ENCODE data around the gene UGT2B11. TPM values are rescaled to one million over a fixed set of nuclear protein-coding genes. Genes with fewer than 3 reads are reported as not detected.
"Not testable (repeated sequence)": the region's sequence is repeated elsewhere in the genome, so short reads cannot be mapped to it uniquely, and the experiment has no call there.

The UGT2B11 gene
- polyA plus RNA-seq, 1 donor from 2014 or later, result 0.10 TPM

DNA sequence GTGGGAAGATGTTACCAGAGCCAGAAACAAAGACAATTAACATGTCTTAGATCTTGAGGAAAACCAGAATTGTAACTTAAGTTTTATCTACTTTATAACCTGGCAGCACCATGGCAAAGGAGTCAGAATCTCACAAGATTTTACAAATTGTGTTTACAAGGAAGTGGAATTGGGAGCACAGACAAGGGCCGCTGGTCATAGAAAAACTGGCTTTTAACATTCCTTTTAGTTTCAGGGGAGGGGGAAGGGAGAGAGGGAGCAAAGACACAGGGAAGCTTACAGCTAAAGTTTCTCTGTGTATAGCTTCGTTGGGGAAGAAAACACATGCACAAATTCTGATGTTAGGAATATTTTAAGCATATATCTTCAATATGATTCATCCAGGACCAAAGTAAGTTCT lies 10.3 kb upstream of the UGT2B11 start:
- Histone ChIP-seq H3K4me3 (ENCODE audit: low read length) (no peak overlapping the region), H3K27ac (ENCODE audit: low read length) (no peak overlapping the region), H3K9me3 (ENCODE audit: low read length) (no peaks in the 10 kb centered on the region), H4K20me1 (ENCODE audit: insufficient read depth) (no peaks in the 10 kb centered on the region), H3K9me2 (ENCODE audit: insufficient read depth, low read length) (no peaks in the 10 kb centered on the region), H3K79me2 (replicated peaks; ENCODE audit: insufficient read depth, low read length) (no peaks in the 10 kb centered on the region), H3K36me3 (ENCODE audit: insufficient read depth, low read length) (no peaks in the 10 kb centered on the region), H3K27me3 (ENCODE audit: insufficient read depth, low read depth, low read length) (no peaks in the 10 kb centered on the region), H3F3A (ENCODE audit: insufficient read depth, low read length, poor library complexity, severe bottlenecking) (no peaks in the 10 kb centered on the region), H3K4me2 (ENCODE audit: low read length) (no peak overlapping the region), H2AFZ (ENCODE audit: low read depth, low read length) (no peak overlapping the region), H3K9ac (ENCODE audit: low read length) (no peak overlapping the region)
- TF ChIP-seq SMC3 (conservative IDR thresholded peaks at IDR 0.05; ENCODE audit: poor library complexity), result no peak
- no peak for TF ChIP-seq MXI1 (conservative IDR thresholded peaks at IDR 0.05; ENCODE audit: poor library complexity, severe bottlenecking)
- TF ChIP-seq RAD21 (conservative IDR thresholded peaks at IDR 0.05), result no peak
- TF ChIP-seq EZH2 (IDR thresholded peaks at IDR 0.05; ENCODE audit: borderline replicate concordance, insufficient read depth, low read length, poor library complexity, severe bottlenecking), result no peak
- TF ChIP-seq, protein P1, sequence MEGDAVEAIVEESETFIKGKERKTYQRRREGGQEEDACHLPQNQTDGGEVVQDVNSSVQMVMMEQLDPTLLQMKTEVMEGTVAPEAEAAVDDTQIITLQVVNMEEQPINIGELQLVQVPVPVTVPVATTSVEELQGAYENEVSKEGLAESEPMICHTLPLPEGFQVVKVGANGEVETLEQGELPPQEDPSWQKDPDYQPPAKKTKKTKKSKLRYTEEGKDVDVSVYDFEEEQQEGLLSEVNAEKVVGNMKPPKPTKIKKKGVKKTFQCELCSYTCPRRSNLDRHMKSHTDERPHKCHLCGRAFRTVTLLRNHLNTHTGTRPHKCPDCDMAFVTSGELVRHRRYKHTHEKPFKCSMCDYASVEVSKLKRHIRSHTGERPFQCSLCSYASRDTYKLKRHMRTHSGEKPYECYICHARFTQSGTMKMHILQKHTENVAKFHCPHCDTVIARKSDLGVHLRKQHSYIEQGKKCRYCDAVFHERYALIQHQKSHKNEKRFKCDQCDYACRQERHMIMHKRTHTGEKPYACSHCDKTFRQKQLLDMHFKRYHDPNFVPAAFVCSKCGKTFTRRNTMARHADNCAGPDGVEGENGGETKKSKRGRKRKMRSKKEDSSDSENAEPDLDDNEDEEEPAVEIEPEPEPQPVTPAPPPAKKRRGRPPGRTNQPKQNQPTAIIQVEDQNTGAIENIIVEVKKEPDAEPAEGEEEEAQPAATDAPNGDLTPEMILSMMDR (IDR thresholded peaks at IDR 0.05; ENCODE audit: poor library complexity, severe bottlenecking), result no peak
- no peak for TF ChIP-seq POLR2AphosphoS5 (IDR thresholded peaks at IDR 0.05)
- TF ChIP-seq EP300 (conservative IDR thresholded peaks at IDR 0.05; ENCODE audit: poor library complexity, severe bottlenecking), result no peak
- TF ChIP-seq, protein P2, sequence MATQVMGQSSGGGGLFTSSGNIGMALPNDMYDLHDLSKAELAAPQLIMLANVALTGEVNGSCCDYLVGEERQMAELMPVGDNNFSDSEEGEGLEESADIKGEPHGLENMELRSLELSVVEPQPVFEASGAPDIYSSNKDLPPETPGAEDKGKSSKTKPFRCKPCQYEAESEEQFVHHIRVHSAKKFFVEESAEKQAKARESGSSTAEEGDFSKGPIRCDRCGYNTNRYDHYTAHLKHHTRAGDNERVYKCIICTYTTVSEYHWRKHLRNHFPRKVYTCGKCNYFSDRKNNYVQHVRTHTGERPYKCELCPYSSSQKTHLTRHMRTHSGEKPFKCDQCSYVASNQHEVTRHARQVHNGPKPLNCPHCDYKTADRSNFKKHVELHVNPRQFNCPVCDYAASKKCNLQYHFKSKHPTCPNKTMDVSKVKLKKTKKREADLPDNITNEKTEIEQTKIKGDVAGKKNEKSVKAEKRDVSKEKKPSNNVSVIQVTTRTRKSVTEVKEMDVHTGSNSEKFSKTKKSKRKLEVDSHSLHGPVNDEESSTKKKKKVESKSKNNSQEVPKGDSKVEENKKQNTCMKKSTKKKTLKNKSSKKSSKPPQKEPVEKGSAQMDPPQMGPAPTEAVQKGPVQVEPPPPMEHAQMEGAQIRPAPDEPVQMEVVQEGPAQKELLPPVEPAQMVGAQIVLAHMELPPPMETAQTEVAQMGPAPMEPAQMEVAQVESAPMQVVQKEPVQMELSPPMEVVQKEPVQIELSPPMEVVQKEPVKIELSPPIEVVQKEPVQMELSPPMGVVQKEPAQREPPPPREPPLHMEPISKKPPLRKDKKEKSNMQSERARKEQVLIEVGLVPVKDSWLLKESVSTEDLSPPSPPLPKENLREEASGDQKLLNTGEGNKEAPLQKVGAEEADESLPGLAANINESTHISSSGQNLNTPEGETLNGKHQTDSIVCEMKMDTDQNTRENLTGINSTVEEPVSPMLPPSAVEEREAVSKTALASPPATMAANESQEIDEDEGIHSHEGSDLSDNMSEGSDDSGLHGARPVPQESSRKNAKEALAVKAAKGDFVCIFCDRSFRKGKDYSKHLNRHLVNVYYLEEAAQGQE (IDR thresholded peaks at IDR 0.05; ENCODE audit: borderline replicate concordance), result no peak
- no peak for TF ChIP-seq TAF1 (IDR thresholded peaks at IDR 0.05; ENCODE audit: low read depth)

GRCh38 chr4:69223277-69223676 lies 8.7 kb upstream of the UGT2B11 start:
- H3K9ac ChIP-seq (ENCODE audit: low read length); H3K4me2 ChIP-seq (ENCODE audit: low read length); H3K27me3 ChIP-seq (ENCODE audit: insufficient read depth, low read depth, low read length); H3F3A ChIP-seq (ENCODE audit: insufficient read depth, low read length, poor library complexity, severe bottlenecking); H3K36me3 ChIP-seq (ENCODE audit: insufficient read depth, low read length); H3K4me3 ChIP-seq (ENCODE audit: low read length); H3K9me3 ChIP-seq (ENCODE audit: low read length); H4K20me1 ChIP-seq (ENCODE audit: insufficient read depth); H3K27ac ChIP-seq (ENCODE audit: low read length); H3K79me2 ChIP-seq (replicated peaks; ENCODE audit: insufficient read depth, low read length); H2AFZ ChIP-seq (ENCODE audit: low read depth, low read length); H3K9me2 ChIP-seq (ENCODE audit: insufficient read depth, low read length): not testable (repeated sequence)

DNA sequence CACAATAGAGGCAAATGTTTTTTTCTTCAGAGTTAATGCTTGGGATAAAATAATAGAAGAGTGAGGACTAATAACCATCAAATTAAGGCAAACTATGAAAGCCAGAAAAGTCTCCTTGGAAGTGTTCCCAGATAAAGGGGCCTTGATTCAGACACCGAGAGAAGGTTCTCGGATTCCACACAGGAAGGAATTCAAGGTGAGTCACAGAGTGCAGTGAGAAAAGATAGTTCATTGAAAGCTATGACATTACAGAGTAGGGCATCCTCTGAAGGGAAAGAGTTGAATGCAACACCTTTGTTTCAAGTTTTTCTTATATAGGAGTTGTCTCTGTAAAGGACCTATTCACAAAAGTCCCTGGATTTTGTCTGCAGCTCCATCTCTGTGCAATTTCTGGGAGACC lies 3.9 kb upstream of the UGT2B11 start:
- not testable (repeated sequence) for H3K27me3 ChIP-seq (ENCODE audit: insufficient read depth, low read depth, low read length); H3K9ac ChIP-seq (ENCODE audit: low read length); H3K27ac ChIP-seq (ENCODE audit: low read length); H4K20me1 ChIP-seq (ENCODE audit: insufficient read depth); H3K9me3 ChIP-seq (ENCODE audit: low read length); H3K4me2 ChIP-seq (ENCODE audit: low read length); H3K36me3 ChIP-seq (ENCODE audit: insufficient read depth, low read length); H3K79me2 ChIP-seq (replicated peaks; ENCODE audit: insufficient read depth, low read length); H3K4me3 ChIP-seq (ENCODE audit: low read length); H3K9me2 ChIP-seq (ENCODE audit: insufficient read depth, low read length); H3F3A ChIP-seq (ENCODE audit: insufficient read depth, low read length, poor library complexity, severe bottlenecking); H2AFZ ChIP-seq (ENCODE audit: low read depth, low read length)
